ENCODE measurements around the gene RPTOR.

- TF ChIP-seq, protein P1, sequence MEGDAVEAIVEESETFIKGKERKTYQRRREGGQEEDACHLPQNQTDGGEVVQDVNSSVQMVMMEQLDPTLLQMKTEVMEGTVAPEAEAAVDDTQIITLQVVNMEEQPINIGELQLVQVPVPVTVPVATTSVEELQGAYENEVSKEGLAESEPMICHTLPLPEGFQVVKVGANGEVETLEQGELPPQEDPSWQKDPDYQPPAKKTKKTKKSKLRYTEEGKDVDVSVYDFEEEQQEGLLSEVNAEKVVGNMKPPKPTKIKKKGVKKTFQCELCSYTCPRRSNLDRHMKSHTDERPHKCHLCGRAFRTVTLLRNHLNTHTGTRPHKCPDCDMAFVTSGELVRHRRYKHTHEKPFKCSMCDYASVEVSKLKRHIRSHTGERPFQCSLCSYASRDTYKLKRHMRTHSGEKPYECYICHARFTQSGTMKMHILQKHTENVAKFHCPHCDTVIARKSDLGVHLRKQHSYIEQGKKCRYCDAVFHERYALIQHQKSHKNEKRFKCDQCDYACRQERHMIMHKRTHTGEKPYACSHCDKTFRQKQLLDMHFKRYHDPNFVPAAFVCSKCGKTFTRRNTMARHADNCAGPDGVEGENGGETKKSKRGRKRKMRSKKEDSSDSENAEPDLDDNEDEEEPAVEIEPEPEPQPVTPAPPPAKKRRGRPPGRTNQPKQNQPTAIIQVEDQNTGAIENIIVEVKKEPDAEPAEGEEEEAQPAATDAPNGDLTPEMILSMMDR (IDR thresholded peaks at IDR 0.05; ENCODE audit: low read length), result no peak
- TF ChIP-seq EZH2 (IDR thresholded peaks at IDR 0.05; ENCODE audit: borderline replicate concordance, low read length), result no peak
Measured at GRCh38 chr17:80738987-80739730, 194.5 kb downstream of the RPTOR start.

Data from OCI-LY1 (cell line).